Mesenteric fat pad (tissue), 1 donor: Measurements from ENCODE around the gene DDIAS. TPM values are rescaled to one million over a fixed set of nuclear protein-coding genes. Genes with fewer than 3 reads are reported as not detected.
"Not testable (repeated sequence)": the region's sequence is repeated elsewhere in the genome, so short reads cannot be mapped to it uniquely, and the experiment has no call there.

Experiments used
- DNase-seq: peaks from one replicate; pipeline ENCODE4 v3.0.0-alpha.2; 2020; ENCODE audit warnings: low spot score
- long read RNA-seq: library from polyadenylated mRNA; unstranded; transcript quantifications from one replicate; pipeline ENCODE4 v2.0.0, GENCODE V29; 2020
- total RNA-seq: library from RNA; stranded (reverse); fragmentation: NEBNext Ultra II Directional; extraction: Animal tissue kit (Norgen Biotek cat#: 25700); gene quantifications from one replicate; pipeline ENCODE4 v1.2.1, GENCODE V29; 2021
- donor health status: DM: yes; HTN: yes; CAD: no.

Gene DDIAS
- total RNA-seq = 1.7 TPM
- long read RNA-seq = 0 reads

GRCh38 chr11:82901165-82901921, at the start of gene DDIAS:
DDIAS (plus strand) TSS chr11:82901736; CDS start chr11:82914739, 13,003 bp downstream.
- peak; percentile 96 for DNase-seq

- no peak for DNase-seq
These were observed 47.3 kb upstream of the DDIAS start for GRCh38 chr11:82854242-82854641.

- DNase-seq = not testable (repeated sequence)
These were observed 46.6 kb upstream of the DDIAS start for GRCh38 chr11:82854916-82855315.

GRCh38 chr11:82855616-82856015, 45.9 kb upstream of the DDIAS start:
- DNase-seq = no peak

- DNase-seq = no peak
These were observed 44.4 kb upstream of the DDIAS start for GRCh38 chr11:82857145-82857544.

- DNase-seq = no peak
These were observed 43.4 kb upstream of the DDIAS start for GRCh38 chr11:82858133-82858532.

GRCh38 chr11:82858556-82859091, 42.9 kb upstream of the DDIAS start:
- no peak for DNase-seq

GRCh38 chr11:82859750-82860149, 41.8 kb upstream of the DDIAS start:
- DNase-seq = no peak

GRCh38 chr11:82862379-82862778, 39.2 kb upstream of the DDIAS start:
- no peak for DNase-seq

- no peak for DNase-seq
These were observed 38.3 kb upstream of the DDIAS start for GRCh38 chr11:82863209-82863608.

- no peak for DNase-seq
These were observed 37.3 kb upstream of the DDIAS start for GRCh38 chr11:82864268-82864667.

GRCh38 chr11:82865841-82866240, 35.7 kb upstream of the DDIAS start:
- DNase-seq = no peak

- DNase-seq = no peak
These were observed 33.9 kb upstream of the DDIAS start for GRCh38 chr11:82867495-82868082.

GRCh38 chr11:82869657-82870056, 31.9 kb upstream of the DDIAS start:
- no peak for DNase-seq

- DNase-seq = no peak
These were observed 29.9 kb upstream of the DDIAS start for GRCh38 chr11:82871646-82872045.

GRCh38 chr11:82872377-82873150, 29.0 kb upstream of the DDIAS start:
- DNase-seq = no peak

- DNase-seq = no peak
These were observed 27.6 kb upstream of the DDIAS start for GRCh38 chr11:82873919-82874333.

GRCh38 chr11:82874646-82875523, 26.7 kb upstream of the DDIAS start:
- DNase-seq = no peak

GRCh38 chr11:82883853-82884252, 17.7 kb upstream of the DDIAS start:
- DNase-seq = no peak

- DNase-seq = no peak
These were observed 12.2 kb upstream of the DDIAS start for GRCh38 chr11:82889133-82890001.
